Measurements from ENCODE around the gene BNC2.

The BNC2 gene

DNA sequence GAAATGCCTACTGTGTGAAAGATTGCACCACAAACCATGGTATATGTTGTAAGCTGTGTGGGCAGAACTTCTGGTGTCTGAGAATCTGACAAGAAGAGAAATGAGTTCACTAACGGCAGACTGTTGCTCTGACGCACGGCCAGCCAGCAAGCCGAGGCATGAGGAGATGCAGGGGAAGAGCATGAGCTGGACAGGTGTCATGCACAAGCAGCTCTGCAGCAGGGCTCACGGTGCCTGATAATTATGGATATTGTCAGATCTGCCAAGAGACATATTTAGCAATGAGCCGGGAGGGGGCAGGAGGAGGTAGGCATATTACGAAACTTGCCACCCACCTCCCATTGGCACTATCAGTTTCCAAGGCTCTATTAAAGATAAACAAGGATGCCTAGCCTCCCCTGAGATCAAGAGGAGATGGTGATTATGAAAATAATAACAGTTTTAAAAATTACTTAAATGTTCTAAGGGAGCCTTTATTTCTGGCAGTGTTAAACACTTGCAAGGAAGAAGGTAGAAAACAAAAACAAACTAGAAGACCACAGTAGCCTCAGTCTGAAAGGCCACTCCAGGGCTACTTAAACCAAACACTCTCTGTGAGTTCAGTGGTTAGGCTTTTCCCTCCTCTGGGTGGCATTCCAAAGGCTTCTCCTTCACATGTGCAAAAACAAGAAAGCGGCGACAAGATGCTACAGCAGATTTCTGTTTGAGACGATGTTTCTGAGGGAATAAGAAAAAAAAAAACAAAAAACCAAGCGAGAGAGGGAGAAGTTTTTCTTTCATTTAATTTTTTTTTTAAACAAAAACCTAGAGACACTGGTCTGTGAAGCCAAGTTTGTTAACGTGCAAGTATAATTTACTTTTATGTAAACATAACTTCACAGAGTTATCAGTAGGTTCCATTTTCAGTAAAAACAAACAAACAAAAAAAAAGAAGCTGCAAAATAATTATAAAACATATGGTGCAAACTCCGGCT lies 339.5 kb downstream of the BNC2 start:
- H3K4me3 Mint-ChIP-seq = no peak overlapping the region
- TF ChIP-seq, protein P1, sequence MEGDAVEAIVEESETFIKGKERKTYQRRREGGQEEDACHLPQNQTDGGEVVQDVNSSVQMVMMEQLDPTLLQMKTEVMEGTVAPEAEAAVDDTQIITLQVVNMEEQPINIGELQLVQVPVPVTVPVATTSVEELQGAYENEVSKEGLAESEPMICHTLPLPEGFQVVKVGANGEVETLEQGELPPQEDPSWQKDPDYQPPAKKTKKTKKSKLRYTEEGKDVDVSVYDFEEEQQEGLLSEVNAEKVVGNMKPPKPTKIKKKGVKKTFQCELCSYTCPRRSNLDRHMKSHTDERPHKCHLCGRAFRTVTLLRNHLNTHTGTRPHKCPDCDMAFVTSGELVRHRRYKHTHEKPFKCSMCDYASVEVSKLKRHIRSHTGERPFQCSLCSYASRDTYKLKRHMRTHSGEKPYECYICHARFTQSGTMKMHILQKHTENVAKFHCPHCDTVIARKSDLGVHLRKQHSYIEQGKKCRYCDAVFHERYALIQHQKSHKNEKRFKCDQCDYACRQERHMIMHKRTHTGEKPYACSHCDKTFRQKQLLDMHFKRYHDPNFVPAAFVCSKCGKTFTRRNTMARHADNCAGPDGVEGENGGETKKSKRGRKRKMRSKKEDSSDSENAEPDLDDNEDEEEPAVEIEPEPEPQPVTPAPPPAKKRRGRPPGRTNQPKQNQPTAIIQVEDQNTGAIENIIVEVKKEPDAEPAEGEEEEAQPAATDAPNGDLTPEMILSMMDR (IDR thresholded peaks at IDR 0.05) = no peak
- H3K36me3 Mint-ChIP-seq (ENCODE audit: low read depth) = no peaks in the 10 kb centered on the region
- peak overlapping the region; percentile 50 for H3K27ac Mint-ChIP-seq
- no peaks in the 10 kb centered on the region for H3K27me3 Mint-ChIP-seq (ENCODE audit: low read depth, poor library complexity)
- no peaks in the 10 kb centered on the region for H3K9me3 Mint-ChIP-seq
- no peak for DNase-seq
- H3K4me1 Mint-ChIP-seq = peaks cover 27% of the 10 kb centered on the region

DNA sequence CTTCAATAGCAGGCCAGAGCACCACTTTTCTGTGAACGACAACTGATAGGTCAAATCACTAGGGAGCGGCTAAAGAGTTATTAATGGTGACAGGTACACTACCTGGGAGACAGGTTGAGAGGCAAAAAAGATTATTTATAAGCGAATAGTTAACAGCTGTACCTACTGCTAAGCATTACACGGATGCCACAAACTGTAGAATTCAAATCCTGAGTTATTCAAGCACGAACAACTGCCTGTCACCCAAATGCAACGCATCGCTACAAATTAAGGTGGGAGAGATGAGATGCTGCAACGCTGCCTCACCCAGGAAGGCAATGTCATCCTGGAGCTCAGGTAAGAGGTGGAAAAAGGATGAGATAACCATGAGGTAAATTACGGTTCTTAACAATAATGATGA lies 342.9 kb downstream of the BNC2 start:
- no peak for DNase-seq
- Mint-ChIP-seq H3K4me3 (no peak overlapping the region), H3K36me3 (ENCODE audit: low read depth) (peaks cover 1% of the 10 kb centered on the region), H3K4me1 (peaks cover 30% of the 10 kb centered on the region), H3K27ac (peak overlapping the region; percentile 7), H3K27me3 (ENCODE audit: low read depth, poor library complexity) (no peaks in the 10 kb centered on the region), H3K9me3 (peaks cover 4% of the 10 kb centered on the region)
- TF ChIP-seq, protein P1 (IDR thresholded peaks at IDR 0.05) = no peak

DNA sequence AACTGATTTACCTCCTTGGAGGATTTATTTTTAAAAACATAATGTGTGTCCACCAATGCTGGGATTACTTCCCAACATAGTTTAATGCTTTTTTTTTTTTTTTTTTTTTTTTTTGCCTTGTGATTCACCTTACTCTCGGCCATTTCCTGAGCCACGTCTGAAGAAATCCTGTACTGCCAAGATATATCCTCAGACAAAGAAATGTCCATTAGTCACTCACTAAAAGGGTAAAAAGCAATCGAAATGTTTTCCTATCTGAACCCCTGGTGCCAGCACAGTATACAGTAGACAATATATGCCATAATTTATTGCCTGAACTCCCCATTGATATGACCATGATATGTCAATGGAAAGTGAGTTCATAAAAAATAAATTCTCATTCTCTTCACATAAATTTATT lies 344.1 kb downstream of the BNC2 start:
- peaks cover 32% of the 10 kb centered on the region for H3K4me1 Mint-ChIP-seq
- peaks cover 12% of the 10 kb centered on the region for H3K9me3 Mint-ChIP-seq
- H3K4me3 Mint-ChIP-seq = no peak overlapping the region
- no peak for DNase-seq
- no peak overlapping the region for H3K27ac Mint-ChIP-seq
- TF ChIP-seq, protein P1 (IDR thresholded peaks at IDR 0.05) = no peak
- no peaks in the 10 kb centered on the region for H3K27me3 Mint-ChIP-seq (ENCODE audit: low read depth, poor library complexity)
- H3K36me3 Mint-ChIP-seq (ENCODE audit: low read depth) = peaks cover 9% of the 10 kb centered on the region

DNA sequence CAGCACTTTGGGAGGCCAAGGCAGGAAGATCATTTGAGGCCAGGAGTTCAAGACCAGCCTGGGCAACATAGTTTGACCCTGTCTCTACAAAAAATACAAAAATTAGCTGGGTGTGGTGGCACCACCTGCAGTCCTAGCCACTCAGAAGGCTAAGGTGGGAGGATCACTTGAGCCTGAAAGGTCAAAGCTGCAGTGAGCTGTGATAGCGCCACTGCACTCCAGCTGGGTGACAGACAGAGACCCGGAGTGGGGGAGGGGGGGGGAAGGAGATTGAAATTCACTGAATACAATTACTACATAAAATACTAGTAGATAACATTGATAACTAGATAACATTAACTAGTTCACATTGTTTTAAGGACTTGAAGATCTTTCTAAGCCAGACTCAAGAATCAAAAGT lies 345.6 kb downstream of the BNC2 start:
- no peak for DNase-seq

DNA sequence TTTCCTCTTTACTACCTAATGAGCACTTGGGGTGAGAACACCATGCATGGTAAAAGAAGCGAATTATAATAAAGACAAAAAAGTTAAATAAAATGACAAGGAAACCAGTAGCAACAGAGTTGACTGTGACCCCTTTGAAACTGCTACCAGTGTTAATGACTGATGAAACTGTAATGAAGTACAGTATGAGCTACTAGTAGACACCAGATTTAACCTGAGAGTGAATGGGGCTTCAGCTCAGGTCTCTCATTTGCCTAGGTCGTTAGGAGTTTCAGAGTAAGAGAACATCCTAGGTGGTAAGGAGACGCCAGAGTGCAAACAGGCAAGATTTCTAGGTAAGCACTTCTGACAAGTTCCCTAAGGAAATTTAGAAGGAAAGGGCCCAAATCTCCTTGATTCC lies 346.4 kb downstream of the BNC2 start:
- no peak overlapping the region for H3K27ac Mint-ChIP-seq
- TF ChIP-seq, protein P1 (IDR thresholded peaks at IDR 0.05) = no peak

More for the DNA sequence above, 345.6 kb downstream of the BNC2 start:
- Mint-ChIP-seq H3K4me3 (no peak overlapping the region), H3K36me3 (ENCODE audit: low read depth) (peaks cover 9% of the 10 kb centered on the region), H3K4me1 (peaks cover 21% of the 10 kb centered on the region), H3K9me3 (peaks cover 12% of the 10 kb centered on the region), H3K27ac (no peak overlapping the region), H3K27me3 (ENCODE audit: low read depth, poor library complexity) (no peaks in the 10 kb centered on the region)
- TF ChIP-seq, protein P1 (IDR thresholded peaks at IDR 0.05) = no peak

More for the DNA sequence above, 346.4 kb downstream of the BNC2 start:
- H3K9me3 Mint-ChIP-seq = peaks cover 12% of the 10 kb centered on the region
- peaks cover 9% of the 10 kb centered on the region for H3K36me3 Mint-ChIP-seq (ENCODE audit: low read depth)
- H3K27me3 Mint-ChIP-seq (ENCODE audit: low read depth, poor library complexity) = no peaks in the 10 kb centered on the region
- DNase-seq = no peak
- peaks cover 21% of the 10 kb centered on the region for H3K4me1 Mint-ChIP-seq
- no peak overlapping the region for H3K4me3 Mint-ChIP-seq
